D721Med (cell line): ENCODE measurements around the gene KRT4.

Experiments
- DNase-seq: peaks from one replicate; pipeline ENCODE4 v3.0.0; 2011; ENCODE audit warnings: low spot score; ENCODE audit not compliant: insufficient read length
- FAIRE-seq: peaks from 2 replicates; lab custom pipeline; 2011; peaks lifted over from hg19 to GRCh38; lab: Jason Lieb, UNC
- CTCF ChIP-seq: IDR thresholded peaks from 2 replicates; pipeline ENCODE4 v1.5.1; 2012; ENCODE audit warnings: mild to moderate bottlenecking, control low read depth; ENCODE audit not compliant: insufficient read depth; ENCODE audit errors: missing control alignments

KRT4 gene

GRCh38 chr12:52836042-52836466 is 22.1 kb upstream of the KRT4 start:
- FAIRE-seq, result no peak
- no peak for TF ChIP-seq CTCF
- no peak for DNase-seq

GRCh38 chr12:52835271-52836041 is 21.5 kb upstream of the KRT4 start:
- FAIRE-seq (no peak), DNase-seq (no peak)
- no peak for TF ChIP-seq CTCF

GRCh38 chr12:52834727-52835001 is 20.7 kb upstream of the KRT4 start:
- no peak for FAIRE-seq
- TF ChIP-seq CTCF, result no peak
- no peak for DNase-seq

GRCh38 chr12:52833922-52834726 is 20.2 kb upstream of the KRT4 start, which contains the start of gene KRT79:
Gene KRT79 (minus strand): TSS chr12:52834311. CDS start chr12:52834260, 51 bp downstream.
- FAIRE-seq (no peak), DNase-seq (no peak)
- TF ChIP-seq CTCF, result no peak

GRCh38 chr12:52832985-52833905 is 19.3 kb upstream of the KRT4 start:
- no peak for TF ChIP-seq CTCF
- FAIRE-seq (no peak), DNase-seq (no peak)

- DNase-seq (no peak), FAIRE-seq (no peak)
- no peak for TF ChIP-seq CTCF
Measured at GRCh38 chr12:52832451-52832850, 18.5 kb upstream of the KRT4 start.
